ENCODE data around the gene SLMAP. TPM values are rescaled to one million over a fixed set of nuclear protein-coding genes. Genes with fewer than 3 reads are reported as not detected.

The SLMAP gene
- total RNA-seq, 1 donor from 2014 or later = 71.5 TPM

- H3K9me3 Mint-ChIP-seq (ENCODE audit: unreplicated experiment) = no peaks in the 10 kb centered on the region
- no peaks in the 10 kb centered on the region for H3K27me3 Mint-ChIP-seq (ENCODE audit: unreplicated experiment)
- H3K4me1 Mint-ChIP-seq (ENCODE audit: unreplicated experiment) = peaks cover 16% of the 10 kb centered on the region
- H3K27ac Mint-ChIP-seq (ENCODE audit: unreplicated experiment) = no peak overlapping the region
- H3K4me3 Mint-ChIP-seq (ENCODE audit: unreplicated experiment) = no peak overlapping the region
- DNase-seq (ENCODE audit: extremely low spot score, unreplicated experiment) = no peak
- peaks cover 8% of the 10 kb centered on the region for H3K36me3 Mint-ChIP-seq (ENCODE audit: unreplicated experiment)
- no peak for TF ChIP-seq CTCF (IDR thresholded peaks at IDR 0.05)
Observed at GRCh38 chr3:57827757-57828156, 71.6 kb downstream of the SLMAP start.

GRCh38 chr3:57832486-57832885, 76.4 kb downstream of the SLMAP start:
- H3K27ac Mint-ChIP-seq (ENCODE audit: unreplicated experiment) = no peak overlapping the region
- DNase-seq (ENCODE audit: extremely low spot score, unreplicated experiment) = no peak
- TF ChIP-seq CTCF (IDR thresholded peaks at IDR 0.05) = no peak
- H3K4me3 Mint-ChIP-seq (ENCODE audit: unreplicated experiment) = no peak overlapping the region
- H3K27me3 Mint-ChIP-seq (ENCODE audit: unreplicated experiment) = no peaks in the 10 kb centered on the region
- H3K4me1 Mint-ChIP-seq (ENCODE audit: unreplicated experiment) = peaks cover 2% of the 10 kb centered on the region
- H3K36me3 Mint-ChIP-seq (ENCODE audit: unreplicated experiment) = peaks cover 16% of the 10 kb centered on the region
- H3K9me3 Mint-ChIP-seq (ENCODE audit: unreplicated experiment) = no peaks in the 10 kb centered on the region

GRCh38 chr3:57832900-57833313, 76.8 kb downstream of the SLMAP start:
- peaks cover 16% of the 10 kb centered on the region for H3K36me3 Mint-ChIP-seq (ENCODE audit: unreplicated experiment)
- H3K27me3 Mint-ChIP-seq (ENCODE audit: unreplicated experiment) = no peaks in the 10 kb centered on the region
- no peak for TF ChIP-seq CTCF (IDR thresholded peaks at IDR 0.05)
- no peak overlapping the region for H3K27ac Mint-ChIP-seq (ENCODE audit: unreplicated experiment)
- H3K4me3 Mint-ChIP-seq (ENCODE audit: unreplicated experiment) = no peak overlapping the region
- H3K9me3 Mint-ChIP-seq (ENCODE audit: unreplicated experiment) = no peaks in the 10 kb centered on the region
- no peak for DNase-seq (ENCODE audit: extremely low spot score, unreplicated experiment)
- H3K4me1 Mint-ChIP-seq (ENCODE audit: unreplicated experiment) = peaks cover 2% of the 10 kb centered on the region

GRCh38 chr3:57833763-57834162, 77.7 kb downstream of the SLMAP start:
- H3K27ac Mint-ChIP-seq (ENCODE audit: unreplicated experiment) = no peak overlapping the region
- H3K27me3 Mint-ChIP-seq (ENCODE audit: unreplicated experiment) = no peaks in the 10 kb centered on the region
- peaks cover 16% of the 10 kb centered on the region for H3K36me3 Mint-ChIP-seq (ENCODE audit: unreplicated experiment)
- no peak for TF ChIP-seq CTCF (IDR thresholded peaks at IDR 0.05)
- DNase-seq (ENCODE audit: extremely low spot score, unreplicated experiment) = no peak
- H3K4me1 Mint-ChIP-seq (ENCODE audit: unreplicated experiment) = no peaks in the 10 kb centered on the region
- H3K4me3 Mint-ChIP-seq (ENCODE audit: unreplicated experiment) = no peak overlapping the region
- no peaks in the 10 kb centered on the region for H3K9me3 Mint-ChIP-seq (ENCODE audit: unreplicated experiment)

- Mint-ChIP-seq H3K4me3 (ENCODE audit: unreplicated experiment) (no peak overlapping the region), H3K27ac (ENCODE audit: unreplicated experiment) (no peak overlapping the region), H3K4me1 (ENCODE audit: unreplicated experiment) (peaks cover 7% of the 10 kb centered on the region), H3K36me3 (ENCODE audit: unreplicated experiment) (peaks cover 9% of the 10 kb centered on the region), H3K27me3 (ENCODE audit: unreplicated experiment) (no peaks in the 10 kb centered on the region), H3K9me3 (ENCODE audit: unreplicated experiment) (no peaks in the 10 kb centered on the region)
- no peak for DNase-seq (ENCODE audit: extremely low spot score, unreplicated experiment)
- TF ChIP-seq CTCF (IDR thresholded peaks at IDR 0.05) = no peak
Observed at GRCh38 chr3:57837686-57838085, 81.6 kb downstream of the SLMAP start.
